CD4-positive, alpha-beta T cell (primary cell): ENCODE data around the gene CRIM1. TPM values are rescaled to one million over a fixed set of nuclear protein-coding genes. Genes with fewer than 3 reads are reported as not detected.

Source experiments
- ATAC-seq: fragments of 200-7000 bp; cut with Tn5 transposase; one replicate; pipeline ENCODE4 v1.10.0; 2022; ENCODE audit warnings: mild to moderate bottlenecking; ENCODE audit not compliant: poor library complexity
- CTCF ChIA-PET: fragments of 350-600 bp; sonication (Branson Sonifier 250); formaldehyde crosslinking; loops from one replicate; lab custom pipeline; 2021; ENCODE audit warnings: antibody characterized with exemption, inconsistent platforms; lab: Charles Lee
- POLR2A ChIA-PET: fragments of 350-600 bp; sonication (Branson Sonifier 250); formaldehyde crosslinking; loops from one replicate; lab custom pipeline; 2021; ENCODE audit warnings: antibody characterized with exemption, inconsistent platforms; lab: Charles Lee
- DNase-seq, 14 experiments: peaks; one replicate each; pipeline ENCODE4 v3.0.0-alpha.2; 2013 to 2020; ENCODE audit warnings: mixed read lengths in 2 of 14
- H3K27ac ChIP-seq, 2 donors: one replicate each; pipeline versions ENCODE4 v1.5.1 to v1.7.0; 2013; ENCODE audit warnings: low read length in 2 of 2, low read depth in 1 of 2, mild to moderate bottlenecking in 1 of 2
- H3K27me3 ChIP-seq, 2 experiments: 1 replicate in 1 of 2; 2 replicates in 1 of 2; pipeline versions ENCODE4 v1.6.1 to v1.7.0; 2013; ENCODE audit warnings: low read length in 2 of 2, control low read depth in 1 of 2, mild to moderate bottlenecking in 1 of 2, moderate library complexity in 1 of 2; ENCODE audit not compliant: insufficient read depth in 2 of 2, control insufficient read depth in 1 of 2
- H3K36me3 ChIP-seq: one replicate; pipeline ENCODE4 v1.6.1; 2013; ENCODE audit warnings: low read length, control low read depth; ENCODE audit not compliant: insufficient read depth
- H3K4me1 ChIP-seq: one replicate; pipeline ENCODE4 v1.6.1; 2013; ENCODE audit warnings: low read length, control low read depth; ENCODE audit not compliant: insufficient read depth
- H3K4me3 ChIP-seq: one replicate; pipeline ENCODE4 v1.5.1; 2013; ENCODE audit warnings: mild to moderate bottlenecking, low read length, moderate library complexity
- H3K9me3 ChIP-seq, 2 experiments: 1 replicate in 1 of 2; 2 replicates in 1 of 2; pipeline versions ENCODE4 v1.6.1 to v1.7.0; 2013; ENCODE audit warnings: low read length in 2 of 2, mild to moderate bottlenecking in 2 of 2, control low read depth in 1 of 2, moderate library complexity in 1 of 2; ENCODE audit not compliant: control insufficient read depth in 1 of 2, insufficient read depth in 1 of 2
- H3K27ac Mint-ChIP-seq: one replicate; pipeline ENCODE4 v1.8.0; 2020; ENCODE audit warnings: mixed read lengths
- H3K27me3 Mint-ChIP-seq: one replicate; pipeline ENCODE4 v1.8.0; 2021; ENCODE audit warnings: mixed read lengths
- H3K36me3 Mint-ChIP-seq: one replicate; pipeline ENCODE4 v1.8.0; 2021; ENCODE audit warnings: low read depth, mixed read lengths
- H3K4me1 Mint-ChIP-seq: one replicate; pipeline ENCODE4 v1.8.0; 2021; ENCODE audit warnings: low read depth, mixed read lengths
- H3K4me3 Mint-ChIP-seq: one replicate; pipeline ENCODE4 v1.8.0; 2020; ENCODE audit warnings: mild to moderate bottlenecking, mixed read lengths
- H3K9me3 Mint-ChIP-seq: one replicate; pipeline ENCODE4 v1.8.0; 2020; ENCODE audit warnings: mixed read lengths
- CTCF ChIP-seq: fragments of 200-600 bp; IDR thresholded peaks from one replicate; pipeline ENCODE4 v1.8.0; 2022; ENCODE audit warnings: antibody characterized with exemption, mild to moderate bottlenecking
- intact Hi-C, 2 experiments: fragments of 100-400 bp; cut with DNase I in 1 of 2; cut with micrococcal nuclease in 1 of 2; formaldehyde crosslinking; loops; one replicate each; pipeline versions ENCODE4 v1.15.1 to v1.9.0; 2023 to 2025; cut with DNase I, micrococcal nuclease
- total RNA-seq, 174 experiments: library from RNA in 2 of 174; stranded (reverse) in 2 of 174; gene quantifications; one replicate each; pipeline ENCODE4 v1.2.3 and lab custom pipeline; 2021 to 2026

Gene CRIM1
- total RNA-seq, 2 experiments from 2014 or later, result 1.1 to 1.7 TPM

- ChIA-PET POLR2A (interaction anchor here (0.5 kb wide), 1 partner anchor 110 kb away, joined by 3 read pairs; no protein-coding TSS in a partner anchor), CTCF (no interaction called here)
- H3K27ac ChIP-seq, result no peak overlapping the region
- H3K4me3 Mint-ChIP-seq, result no peak overlapping the region
- DNase-seq (no peak), ATAC-seq (no peak)
- H3K36me3 Mint-ChIP-seq, result peaks cover 85% of the 10 kb centered on the region
- no peaks in the 10 kb centered on the region for H3K27me3 Mint-ChIP-seq
- no peak overlapping the region for H3K27ac Mint-ChIP-seq
- no peaks in the 10 kb centered on the region for H3K9me3 Mint-ChIP-seq
- H3K9me3 ChIP-seq, result no peaks in the 10 kb centered on the region
- no peak for TF ChIP-seq CTCF
- H3K27me3 ChIP-seq, result no peaks in the 10 kb centered on the region
- peaks cover 18% of the 10 kb centered on the region for H3K36me3 ChIP-seq
- intact Hi-C loops, result no loop called here
- no peaks in the 10 kb centered on the region for H3K4me1 ChIP-seq
- no peaks in the 10 kb centered on the region for H3K4me1 Mint-ChIP-seq
- H3K4me3 ChIP-seq, result no peak overlapping the region
These were observed 217.1 kb downstream of the CRIM1 start for GRCh38 chr2:36572719-36573059.

GRCh38 chr2:36573165-36573564 is 217.6 kb downstream of the CRIM1 start:
- H3K36me3 Mint-ChIP-seq, result peaks cover 86% of the 10 kb centered on the region
- no peaks in the 10 kb centered on the region for H3K4me1 Mint-ChIP-seq
- no peaks in the 10 kb centered on the region for H3K4me1 ChIP-seq
- H3K27ac Mint-ChIP-seq, result no peak overlapping the region
- TF ChIP-seq CTCF, result no peak
- H3K9me3 Mint-ChIP-seq, result no peaks in the 10 kb centered on the region
- intact Hi-C loops, result no loop called here
- H3K36me3 ChIP-seq, result peaks cover 23% of the 10 kb centered on the region
- no peak for ATAC-seq
- H3K27me3 ChIP-seq, result no peaks in the 10 kb centered on the region
- H3K4me3 ChIP-seq, result no peak overlapping the region
- POLR2A ChIA-PET, result no interaction called here
- no peaks in the 10 kb centered on the region for H3K9me3 ChIP-seq
- no peaks in the 10 kb centered on the region for H3K27me3 Mint-ChIP-seq
- H3K27ac ChIP-seq, result no peak overlapping the region
- no peak for DNase-seq
- H3K4me3 Mint-ChIP-seq, result no peak overlapping the region
- CTCF ChIA-PET, result no interaction called here

- POLR2A ChIA-PET, result no interaction called here
- intact Hi-C loops, result no loop called here
- Mint-ChIP-seq H3K27ac (no peak overlapping the region), H3K4me3 (no peak overlapping the region), H3K36me3 (peaks cover 91% of the 10 kb centered on the region), H3K27me3 (no peaks in the 10 kb centered on the region), H3K4me1 (no peaks in the 10 kb centered on the region), H3K9me3 (no peaks in the 10 kb centered on the region)
- DNase-seq (no peak), ATAC-seq (no peak)
- peaks cover 34% of the 10 kb centered on the region for H3K36me3 ChIP-seq
- H3K9me3 ChIP-seq, result no peaks in the 10 kb centered on the region
- no peaks in the 10 kb centered on the region for H3K4me1 ChIP-seq
- no peaks in the 10 kb centered on the region for H3K27me3 ChIP-seq
- no peak for TF ChIP-seq CTCF
- H3K4me3 ChIP-seq, result no peak overlapping the region
- CTCF ChIA-PET, result no interaction called here
- H3K27ac ChIP-seq, result no peak overlapping the region
These were observed 219.0 kb downstream of the CRIM1 start for GRCh38 chr2:36574560-36574959.
